BJ (cell line): Measurements from ENCODE around the gene MDGA2. TPM values are rescaled to one million over a fixed set of nuclear protein-coding genes. Genes with fewer than 3 reads are reported as not detected.

Source experiments
- CTCF ChIA-PET: fragments of 350-600 bp; formaldehyde crosslinking; extraction: SDS; loops from one replicate; lab custom pipeline; 2021; ENCODE audit warnings: antibody characterized with exemption, inconsistent platforms; lab: Yijun Ruan, JAX
- POLR2A ChIA-PET: fragments of 300-600 bp; sonication (Branson Sonifier 250); formaldehyde crosslinking; extraction: SDS; loops from one replicate; lab custom pipeline; 2021; ENCODE audit warnings: antibody characterized with exemption; lab: Charles Lee
- DNase-seq: peaks from one replicate; pipeline ENCODE4 v3.0.0-alpha.2; 2011; ENCODE audit warnings: low read depth
- H3K27me3 ChIP-seq: 2 replicates; pipeline ENCODE4 v1.6.0; 2011; ENCODE audit warnings: low read length; ENCODE audit not compliant: control insufficient read depth, insufficient read depth
- H3K36me3 ChIP-seq: 2 replicates; pipeline ENCODE4 v1.5.1; 2011; ENCODE audit warnings: low read length; ENCODE audit not compliant: control insufficient read depth, insufficient read depth
- H3K4me3 ChIP-seq: 2 replicates; pipeline ENCODE4 v1.5.1; 2011; ENCODE audit warnings: low read depth, mild to moderate bottlenecking, control low read depth, low read length
- polyA plus RNA-seq: library from polyadenylated mRNA; depleted of rRNA; stranded (reverse); fragments of >200 nt; gene quantifications from 2 replicates; pipeline ENCODE4 v1.2.3, GENCODE V29; 2011
- TF ChIP-seq, protein P1 (sequence below): IDR thresholded peaks from 2 replicates; pipeline ENCODE4 v1.5.1; 2011; ENCODE audit warnings: low read depth, mild to moderate bottlenecking, control low read depth, inconsistent platforms, low read length, moderate library complexity; ENCODE audit not compliant: insufficient read depth

Gene MDGA2
- polyA plus RNA-seq, 1 experiment, result not detected

DNA sequence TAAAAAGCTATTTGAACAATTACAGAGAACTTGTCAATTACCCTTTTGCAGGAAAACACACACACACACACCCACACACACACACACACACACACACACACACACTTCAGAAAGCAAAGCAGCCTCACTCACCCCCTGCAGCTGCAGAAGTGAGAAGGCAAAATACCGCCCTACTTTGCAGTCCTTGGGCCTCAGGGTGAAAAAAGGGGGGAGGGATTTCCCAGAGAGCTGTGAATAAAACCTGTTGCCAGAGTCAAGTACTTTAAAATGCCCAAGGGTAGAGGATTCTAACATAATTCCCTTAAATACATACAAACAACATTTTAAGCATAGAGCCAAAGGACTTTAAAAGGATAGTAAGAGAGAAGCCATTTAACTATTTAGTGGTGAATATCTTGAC lies 285.9 kb downstream of the MDGA2 start:
- no peak overlapping the region for H3K4me3 ChIP-seq
- H3K36me3 ChIP-seq, result no peaks in the 10 kb centered on the region
- no peak for DNase-seq
- CTCF ChIA-PET, result interaction anchor here (0.6 kb wide), 1 partner anchor 1362 kb away, joined by 3 read pairs; no protein-coding TSS in a partner anchor
- POLR2A ChIA-PET, result no interaction called here
- no peaks in the 10 kb centered on the region for H3K27me3 ChIP-seq
- TF ChIP-seq, protein P1, sequence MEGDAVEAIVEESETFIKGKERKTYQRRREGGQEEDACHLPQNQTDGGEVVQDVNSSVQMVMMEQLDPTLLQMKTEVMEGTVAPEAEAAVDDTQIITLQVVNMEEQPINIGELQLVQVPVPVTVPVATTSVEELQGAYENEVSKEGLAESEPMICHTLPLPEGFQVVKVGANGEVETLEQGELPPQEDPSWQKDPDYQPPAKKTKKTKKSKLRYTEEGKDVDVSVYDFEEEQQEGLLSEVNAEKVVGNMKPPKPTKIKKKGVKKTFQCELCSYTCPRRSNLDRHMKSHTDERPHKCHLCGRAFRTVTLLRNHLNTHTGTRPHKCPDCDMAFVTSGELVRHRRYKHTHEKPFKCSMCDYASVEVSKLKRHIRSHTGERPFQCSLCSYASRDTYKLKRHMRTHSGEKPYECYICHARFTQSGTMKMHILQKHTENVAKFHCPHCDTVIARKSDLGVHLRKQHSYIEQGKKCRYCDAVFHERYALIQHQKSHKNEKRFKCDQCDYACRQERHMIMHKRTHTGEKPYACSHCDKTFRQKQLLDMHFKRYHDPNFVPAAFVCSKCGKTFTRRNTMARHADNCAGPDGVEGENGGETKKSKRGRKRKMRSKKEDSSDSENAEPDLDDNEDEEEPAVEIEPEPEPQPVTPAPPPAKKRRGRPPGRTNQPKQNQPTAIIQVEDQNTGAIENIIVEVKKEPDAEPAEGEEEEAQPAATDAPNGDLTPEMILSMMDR, result no peak

DNA sequence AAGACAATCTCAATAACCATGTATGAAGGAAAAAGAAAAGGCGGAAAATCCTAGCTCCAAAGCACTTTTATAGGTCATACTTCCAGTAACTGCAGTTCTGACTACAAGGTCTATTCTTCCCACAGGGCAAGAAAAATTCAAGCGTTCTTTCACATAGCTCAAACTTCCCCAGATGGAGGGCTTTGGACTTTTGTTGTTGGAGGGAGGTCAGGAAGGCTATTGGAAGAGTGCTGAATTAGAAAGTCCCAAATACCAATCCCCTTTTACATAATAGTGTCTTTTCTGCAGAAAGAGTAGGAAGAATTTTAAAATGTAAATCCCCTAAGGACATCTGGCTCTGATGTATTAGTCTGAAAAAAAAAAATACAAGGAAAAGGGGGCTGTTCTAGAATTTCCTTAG lies 309.4 kb downstream of the MDGA2 start:
- ChIA-PET CTCF (interaction anchor here (1.2 kb wide), 1 partner anchor 10 kb away, joined by 3 read pairs; no protein-coding TSS in a partner anchor), POLR2A (no interaction called here)
- no peak overlapping the region for H3K4me3 ChIP-seq
- no peak for DNase-seq
- no peaks in the 10 kb centered on the region for H3K36me3 ChIP-seq
- TF ChIP-seq, protein P1, result no peak
- H3K27me3 ChIP-seq, result no peaks in the 10 kb centered on the region

DNA sequence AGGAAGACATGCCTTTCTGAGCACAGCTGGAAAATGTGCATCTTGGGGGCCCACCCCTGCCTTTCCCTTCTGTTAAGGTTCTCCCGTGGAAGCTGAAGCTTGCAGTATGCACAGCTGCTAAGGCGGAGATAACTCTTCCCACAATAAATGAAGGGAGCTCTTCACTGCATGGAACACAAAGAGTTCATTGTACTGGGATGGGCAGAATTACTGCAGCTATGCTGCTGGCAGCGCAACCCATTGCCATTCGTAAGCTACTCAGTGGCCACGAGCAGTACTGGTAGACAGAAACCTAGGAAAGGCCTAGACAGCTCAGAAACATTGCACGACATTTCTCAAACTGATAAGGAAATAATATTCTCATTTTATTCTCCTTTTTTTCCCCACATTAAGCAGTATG lies 310.2 kb downstream of the MDGA2 start:
- Histone ChIP-seq H3K4me3 (no peak overlapping the region), H3K36me3 (no peaks in the 10 kb centered on the region), H3K27me3 (no peaks in the 10 kb centered on the region)
- POLR2A ChIA-PET, result no interaction called here
- CTCF ChIA-PET, result interaction anchor here (1.2 kb wide), 1 partner anchor 9 kb away, joined by 3 read pairs; no protein-coding TSS in a partner anchor
- DNase-seq, result no peak
- TF ChIP-seq, protein P1, result no peak

DNA sequence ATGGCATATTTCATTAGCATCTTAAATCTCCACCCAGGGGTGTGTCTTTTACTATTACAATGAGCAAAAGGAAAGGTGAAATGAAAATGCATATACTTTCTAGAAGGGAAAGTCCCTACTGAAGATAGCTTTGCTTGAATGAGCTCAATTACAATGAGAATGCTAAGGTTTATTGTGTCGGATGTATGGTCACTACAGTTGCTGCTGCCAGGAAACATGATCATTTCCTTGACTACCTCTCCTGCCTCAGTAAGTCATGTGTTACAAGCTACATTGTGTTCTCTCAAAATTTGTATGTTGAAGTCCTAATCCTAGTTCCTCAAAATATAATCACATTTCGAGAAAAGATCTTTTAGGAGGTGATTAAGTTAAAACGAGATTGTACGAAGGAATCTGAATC lies 322.2 kb downstream of the MDGA2 start:
- TF ChIP-seq, protein P1, result no peak
- Histone ChIP-seq H3K36me3 (no peaks in the 10 kb centered on the region), H3K4me3 (no peak overlapping the region), H3K27me3 (no peaks in the 10 kb centered on the region)
- DNase-seq, result no peak
- CTCF ChIA-PET, result no interaction called here
- POLR2A ChIA-PET, result no interaction called here

DNA sequence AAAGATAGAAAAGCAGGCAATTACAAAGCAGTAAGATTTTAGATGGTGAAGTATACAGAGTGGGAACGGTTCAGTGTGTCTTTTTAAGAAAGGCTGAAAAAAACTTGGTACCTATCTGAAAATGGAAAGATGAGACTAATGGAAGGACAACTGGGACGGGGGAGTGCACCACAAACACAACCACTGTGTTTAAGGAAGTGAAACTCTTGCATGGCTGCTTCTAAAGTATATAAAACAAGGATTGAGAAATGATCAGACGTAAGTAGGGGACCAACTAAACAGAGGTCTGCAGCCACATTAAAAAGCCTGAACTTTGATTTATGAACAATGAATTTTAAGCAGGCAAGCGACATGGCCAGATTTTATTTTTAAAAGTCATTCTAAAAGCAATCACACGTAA lies 328.6 kb downstream of the MDGA2 start:
- Histone ChIP-seq H3K4me3 (no peak overlapping the region), H3K27me3 (no peaks in the 10 kb centered on the region), H3K36me3 (no peaks in the 10 kb centered on the region)
- ChIA-PET POLR2A (no interaction called here), CTCF (no interaction called here)
- DNase-seq, result no peak
- TF ChIP-seq, protein P1, result no peak
